HepG2 (cell line): ENCODE data around the gene MAML1. TPM values are rescaled to one million over a fixed set of nuclear protein-coding genes. Genes with fewer than 3 reads are reported as not detected.

Experiments
- ARHGAP35 ChIP-seq: sonication (generic); formaldehyde crosslinking; IDR thresholded peaks from 2 replicates; pipeline ENCODE4 v1.9.0; 2022; ENCODE audit warnings: mild to moderate bottlenecking, inconsistent platforms, moderate library complexity, missing genetic modification reagents, borderline replicate concordance
- BCL6 ChIP-seq: IDR thresholded peaks from 2 replicates; pipeline ENCODE4 v1.6.1; 2016; ENCODE audit warnings: missing genetic modification reagents, missing compliant biosample characterization
- EZH2 ChIP-seq: conservative IDR thresholded peaks from 2 replicates; pipeline ENCODE4 v1.6.1; 2012; ENCODE audit warnings: mild to moderate bottlenecking, low read depth, low read length, moderate library complexity
- GZF1 ChIP-seq: sonication (generic); formaldehyde crosslinking; IDR thresholded peaks from 2 replicates; pipeline ENCODE4 v1.5.1; 2020; ENCODE audit warnings: mild to moderate bottlenecking, missing genetic modification reagents
- HNF1B ChIP-seq: sonication (generic); formaldehyde crosslinking; IDR thresholded peaks from 2 replicates; pipeline ENCODE4 v1.5.1; 2020; ENCODE audit warnings: mild to moderate bottlenecking, moderate library complexity, missing genetic modification reagents
- HNF4A ChIP-seq: sonication (generic); formaldehyde crosslinking; IDR thresholded peaks from 2 replicates; pipeline ENCODE4 v1.4.0; 2020; ENCODE audit warnings: missing genetic modification reagents
- KDM1A ChIP-seq: IDR thresholded peaks from 2 replicates; pipeline ENCODE4 v1.6.1; 2016; ENCODE audit warnings: missing compliant biosample characterization
- NRL ChIP-seq: sonication (generic); formaldehyde crosslinking; IDR thresholded peaks from 2 replicates; pipeline ENCODE4 v1.5.0; 2020; ENCODE audit warnings: missing genetic modification reagents, mild to moderate bottlenecking, moderate library complexity, borderline replicate concordance
- PHF20 ChIP-seq: sonication (generic); formaldehyde crosslinking; IDR thresholded peaks from 2 replicates; pipeline ENCODE4 v1.5.0; 2020; ENCODE audit warnings: mild to moderate bottlenecking, missing genetic modification reagents
- RXRA ChIP-seq: sonication (generic); formaldehyde crosslinking; IDR thresholded peaks from 2 replicates; pipeline ENCODE4 v1.5.1; 2020; ENCODE audit warnings: missing genetic modification reagents
- SP2 ChIP-seq: sonication (generic); formaldehyde crosslinking; IDR thresholded peaks from 2 replicates; pipeline ENCODE4 v1.5.1; 2020; ENCODE audit warnings: mild to moderate bottlenecking, missing genetic modification reagents
- SSRP1 ChIP-seq: IDR thresholded peaks from 2 replicates; pipeline ENCODE4 v1.6.1; 2016; ENCODE audit warnings: control low read depth
- WIZ ChIP-seq: sonication (generic); formaldehyde crosslinking; IDR thresholded peaks from 2 replicates; pipeline ENCODE4 v1.5.1; 2020; ENCODE audit warnings: mild to moderate bottlenecking, missing genetic modification reagents
- ZBTB33 ChIP-seq: sonication (generic); formaldehyde crosslinking; IDR thresholded peaks from 2 replicates; pipeline ENCODE4 v1.4.0; 2020; ENCODE audit warnings: missing genetic modification reagents
- ZFP82 ChIP-seq: sonication (generic); formaldehyde crosslinking; IDR thresholded peaks from 2 replicates; pipeline ENCODE4 v1.5.1; 2020; ENCODE audit warnings: mild to moderate bottlenecking, missing genetic modification reagents, borderline replicate concordance
- ZNF121 ChIP-seq: sonication (generic); formaldehyde crosslinking; IDR thresholded peaks from 2 replicates; pipeline ENCODE4 v1.5.0; 2020; ENCODE audit warnings: mild to moderate bottlenecking, missing genetic modification reagents
- ZNF160 ChIP-seq: sonication (generic); formaldehyde crosslinking; IDR thresholded peaks from 2 replicates; pipeline ENCODE4 v1.8.0; 2022; ENCODE audit warnings: mild to moderate bottlenecking, inconsistent platforms, missing genetic modification reagents
- ZNF230 ChIP-seq: sonication (generic); formaldehyde crosslinking; IDR thresholded peaks from 2 replicates; pipeline ENCODE4 v1.4.0; 2020; ENCODE audit warnings: mild to moderate bottlenecking, missing genetic modification reagents
- ZNF546 ChIP-seq: sonication (generic); formaldehyde crosslinking; conservative IDR thresholded peaks from 2 replicates; pipeline ENCODE4 v1.8.1; 2023; ENCODE audit warnings: mild to moderate bottlenecking, missing genetic modification reagents
- ZNF839 ChIP-seq: sonication (generic); formaldehyde crosslinking; IDR thresholded peaks from 2 replicates; pipeline ENCODE4 v1.4.0; 2020; ENCODE audit warnings: missing genetic modification reagents, mild to moderate bottlenecking, borderline replicate concordance
- ZSCAN30 ChIP-seq: sonication (generic); formaldehyde crosslinking; IDR thresholded peaks from 2 replicates; pipeline ENCODE4 v1.5.0; 2020; ENCODE audit warnings: mild to moderate bottlenecking, missing genetic modification reagents
- polyA plus RNA-seq, 8 experiments: library from polyadenylated mRNA; depleted of rRNA in 3 of 8; stranded (reverse) in 7 of 8; unstranded in 1 of 8; fragments of >200 nt; fragmentation: Illumina TruSeq in 4 of 8; extraction: Trizol in 4 of 8; gene quantifications; 2 replicates each; pipeline versions ENCODE4 v1.2.1 to v1.2.3, GENCODE V29; 2011 to 2016; ENCODE audit warnings: low read depth in 4 of 8, missing spikeins in 1 of 8, mixed read lengths in 1 of 8; ENCODE audit not compliant: insufficient read depth in 1 of 8
- total RNA-seq, 5 experiments: library from RNA; depleted of rRNA; stranded (reverse); fragments of >200 nt; fragmentation: Illumina TruSeq; extraction: Trizol; gene quantifications; 2 replicates each; pipeline ENCODE4 v1.2.3, GENCODE V29; 2016; ENCODE audit warnings: low read depth in 1 of 5
- TF ChIP-seq, protein P1 (sequence below): sonication (generic); formaldehyde crosslinking; IDR thresholded peaks from 2 replicates; pipeline ENCODE4 v1.5.0; 2020; ENCODE audit warnings: mild to moderate bottlenecking, missing genetic modification reagents
- TF ChIP-seq, protein P2 (sequence below): IDR thresholded peaks from 2 replicates; pipeline ENCODE4 v1.6.1; 2016
- TF ChIP-seq, protein P3 (sequence below): sonication (generic); formaldehyde crosslinking; IDR thresholded peaks from 2 replicates; pipeline ENCODE4 v1.9.0; 2022; ENCODE audit warnings: missing genetic modification reagents, mild to moderate bottlenecking, borderline replicate concordance

The MAML1 gene
- total and polyA plus RNA-seq, 2 of the 13 experiments (the other 11 are each of a cell fraction or from before 2014, with no cell fraction given), result 10.0 to 10.8 TPM

DNA sequence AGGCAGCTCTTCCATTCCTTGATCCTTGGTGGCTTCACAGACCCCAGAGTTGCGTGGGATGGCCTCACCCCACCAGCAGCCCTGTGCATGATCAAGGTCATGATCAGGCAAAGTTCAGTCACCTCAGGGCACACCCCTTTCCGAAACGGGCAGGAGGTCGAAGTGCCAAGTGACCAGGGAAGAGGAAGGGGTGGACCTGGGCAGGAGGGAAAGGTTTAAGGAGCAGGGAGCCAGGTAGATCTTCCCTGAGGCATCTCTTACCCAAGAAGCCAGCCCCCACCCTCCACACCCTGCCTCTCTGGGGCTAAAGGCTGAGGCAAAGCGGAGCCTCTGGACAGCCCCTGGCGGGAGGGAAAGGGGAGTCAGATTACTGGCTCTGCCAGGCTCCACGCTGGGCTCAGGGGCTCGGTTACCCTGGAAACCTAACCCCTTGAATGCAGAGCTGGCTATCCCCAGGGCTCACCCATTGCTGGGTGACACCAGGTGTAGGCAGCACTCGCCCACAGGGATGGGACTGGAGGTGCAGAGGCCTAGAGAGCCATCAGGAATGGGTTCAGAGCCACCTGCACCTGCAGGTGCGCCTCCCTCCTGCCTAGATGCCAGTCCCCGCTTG, 70.4 kb downstream of the MAML1 start (continued):
- no peak for TF ChIP-seq HNF1B
- no peak for TF ChIP-seq BCL6
- TF ChIP-seq, protein P1, sequence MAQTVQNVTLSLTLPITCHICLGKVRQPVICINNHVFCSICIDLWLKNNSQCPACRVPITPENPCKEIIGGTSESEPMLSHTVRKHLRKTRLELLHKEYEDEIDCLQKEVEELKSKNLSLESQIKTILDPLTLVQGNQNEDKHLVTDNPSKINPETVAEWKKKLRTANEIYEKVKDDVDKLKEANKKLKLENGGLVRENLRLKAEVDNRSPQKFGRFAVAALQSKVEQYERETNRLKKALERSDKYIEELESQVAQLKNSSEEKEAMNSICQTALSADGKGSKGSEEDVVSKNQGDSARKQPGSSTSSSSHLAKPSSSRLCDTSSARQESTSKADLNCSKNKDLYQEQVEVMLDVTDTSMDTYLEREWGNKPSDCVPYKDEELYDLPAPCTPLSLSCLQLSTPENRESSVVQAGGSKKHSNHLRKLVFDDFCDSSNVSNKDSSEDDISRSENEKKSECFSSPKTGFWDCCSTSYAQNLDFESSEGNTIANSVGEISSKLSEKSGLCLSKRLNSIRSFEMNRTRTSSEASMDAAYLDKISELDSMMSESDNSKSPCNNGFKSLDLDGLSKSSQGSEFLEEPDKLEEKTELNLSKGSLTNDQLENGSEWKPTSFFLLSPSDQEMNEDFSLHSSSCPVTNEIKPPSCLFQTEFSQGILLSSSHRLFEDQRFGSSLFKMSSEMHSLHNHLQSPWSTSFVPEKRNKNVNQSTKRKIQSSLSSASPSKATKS (CRISPR knock-in tag), result no peak
- no peak for TF ChIP-seq ZNF546 (CRISPR knock-in tag)
- no peak for TF ChIP-seq ZNF839 (CRISPR knock-in tag)
- peak; percentile 36; the same call in 1 of the 2 replicates for TF ChIP-seq RXRA
- TF ChIP-seq KDM1A, result no peak
- no peak for TF ChIP-seq WIZ
- no peak for TF ChIP-seq ZSCAN30 (CRISPR knock-in tag)
- TF ChIP-seq, protein P2, sequence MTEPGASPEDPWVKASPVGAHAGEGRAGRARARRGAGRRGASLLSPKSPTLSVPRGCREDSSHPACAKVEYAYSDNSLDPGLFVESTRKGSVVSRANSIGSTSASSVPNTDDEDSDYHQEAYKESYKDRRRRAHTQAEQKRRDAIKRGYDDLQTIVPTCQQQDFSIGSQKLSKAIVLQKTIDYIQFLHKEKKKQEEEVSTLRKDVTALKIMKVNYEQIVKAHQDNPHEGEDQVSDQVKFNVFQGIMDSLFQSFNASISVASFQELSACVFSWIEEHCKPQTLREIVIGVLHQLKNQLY, result peak; percentile 28; the same call in 1 of the 2 replicates
- TF ChIP-seq NRL (CRISPR knock-in tag), result no peak
- no peak for TF ChIP-seq PHF20 (CRISPR knock-in tag)
- no peak for TF ChIP-seq ZNF230
- TF ChIP-seq, protein P3, sequence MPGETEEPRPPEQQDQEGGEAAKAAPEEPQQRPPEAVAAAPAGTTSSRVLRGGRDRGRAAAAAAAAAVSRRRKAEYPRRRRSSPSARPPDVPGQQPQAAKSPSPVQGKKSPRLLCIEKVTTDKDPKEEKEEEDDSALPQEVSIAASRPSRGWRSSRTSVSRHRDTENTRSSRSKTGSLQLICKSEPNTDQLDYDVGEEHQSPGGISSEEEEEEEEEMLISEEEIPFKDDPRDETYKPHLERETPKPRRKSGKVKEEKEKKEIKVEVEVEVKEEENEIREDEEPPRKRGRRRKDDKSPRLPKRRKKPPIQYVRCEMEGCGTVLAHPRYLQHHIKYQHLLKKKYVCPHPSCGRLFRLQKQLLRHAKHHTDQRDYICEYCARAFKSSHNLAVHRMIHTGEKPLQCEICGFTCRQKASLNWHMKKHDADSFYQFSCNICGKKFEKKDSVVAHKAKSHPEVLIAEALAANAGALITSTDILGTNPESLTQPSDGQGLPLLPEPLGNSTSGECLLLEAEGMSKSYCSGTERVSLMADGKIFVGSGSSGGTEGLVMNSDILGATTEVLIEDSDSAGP (CRISPR knock-in tag), result 0 out of 2 replicates have a peak, but pooled peaks have one; percentile 4
- TF ChIP-seq ZNF160 (CRISPR knock-in tag), result no peak
- 0 out of 2 replicates have a peak, but pooled peaks have one; percentile 29 for TF ChIP-seq SSRP1 (CRISPR knock-in tag)
- no peak for TF ChIP-seq ARHGAP35 (CRISPR knock-in tag)
- TF ChIP-seq ZBTB33 (CRISPR knock-in tag), result peak; percentile 87
- TF ChIP-seq EZH2, result no peak
- TF ChIP-seq ZNF121, result no peak
- TF ChIP-seq GZF1, result no peak
- no peak for TF ChIP-seq ZFP82 (CRISPR knock-in tag)
- no peak for TF ChIP-seq SP2 (CRISPR knock-in tag)
- TF ChIP-seq HNF4A (CRISPR knock-in tag), result peak; percentile 58
